SK-N-SH (cell line): Measurements from ENCODE around the gene REXO1.

Source experiments
- CTCF ChIP-seq: fragments of 200-600 bp; sonication (generic); IDR thresholded peaks from 2 replicates; pipeline ENCODE4 v1.6.1; 2017; ENCODE audit warnings: antibody characterized with exemption, mild to moderate bottlenecking, moderate library complexity
- EP300 ChIP-seq, 2 experiments: IDR thresholded peaks; 2 replicates each; pipeline versions ENCODE4 v1.4.0 to v1.6.1; 2012; ENCODE audit warnings: borderline replicate concordance in 1 of 2, low read depth in 1 of 2, low read length in 1 of 2
- FOXJ3 ChIP-seq: sonication (generic); formaldehyde crosslinking; IDR thresholded peaks from 2 replicates; pipeline ENCODE4 v1.5.1; 2020; ENCODE audit warnings: mild to moderate bottlenecking, missing genetic modification reagents
- PBX3 ChIP-seq: IDR thresholded peaks from 2 replicates; pipeline ENCODE4; 2012
- POLR2AphosphoS5 ChIP-seq: IDR thresholded peaks from 2 replicates; pipeline ENCODE4 v1.6.1; 2012; ENCODE audit warnings: low read depth, low read length
- RAD21 ChIP-seq: IDR thresholded peaks from 2 replicates; pipeline ENCODE4 v1.6.1; 2012; ENCODE audit warnings: mild to moderate bottlenecking, low read length
- TCF12 ChIP-seq: IDR thresholded peaks from 2 replicates; pipeline ENCODE4 v1.4.0; 2012
- TF ChIP-seq, protein P1 (sequence below): IDR thresholded peaks from 2 replicates; pipeline ENCODE4 v1.4.0; 2012; ENCODE audit warnings: low read depth, borderline replicate concordance

GRCh38 chr19:1854542-1855039, 6.3 kb upstream of the REXO1 start:
- TF ChIP-seq, protein P1, sequence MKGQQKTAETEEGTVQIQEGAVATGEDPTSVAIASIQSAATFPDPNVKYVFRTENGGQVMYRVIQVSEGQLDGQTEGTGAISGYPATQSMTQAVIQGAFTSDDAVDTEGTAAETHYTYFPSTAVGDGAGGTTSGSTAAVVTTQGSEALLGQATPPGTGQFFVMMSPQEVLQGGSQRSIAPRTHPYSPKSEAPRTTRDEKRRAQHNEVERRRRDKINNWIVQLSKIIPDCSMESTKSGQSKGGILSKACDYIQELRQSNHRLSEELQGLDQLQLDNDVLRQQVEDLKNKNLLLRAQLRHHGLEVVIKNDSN: no peak
- TF ChIP-seq EP300 (IDR thresholded peaks at IDR 0.05; ENCODE audit: borderline replicate concordance in 1 of 2, low read depth in 1 of 2, low read length in 1 of 2): no peak
- no peak for TF ChIP-seq POLR2AphosphoS5
- TF ChIP-seq TCF12: no peak
- TF ChIP-seq RAD21: no peak
- TF ChIP-seq FOXJ3: no peak
- TF ChIP-seq PBX3: no peak
- no peak for TF ChIP-seq CTCF
